HG02588 (cell line): ENCODE data around the gene FAIM2.
"Not testable (repeated sequence)": the region's sequence is repeated elsewhere in the genome, so short reads cannot be mapped to it uniquely, and the experiment has no call there.

Source experiments
- ATAC-seq: cut with Tn5 transposase; IDR thresholded peaks from one replicate; pipeline ENCODE4 v1.9.1; 2021; ENCODE audit warnings: mild to moderate bottlenecking, moderate library complexity; ENCODE audit not compliant: unreplicated experiment

Gene FAIM2

GRCh38 chr12:49882248-49882850 lies 21.4 kb downstream of the FAIM2 start:
- ATAC-seq: no peak

DNA sequence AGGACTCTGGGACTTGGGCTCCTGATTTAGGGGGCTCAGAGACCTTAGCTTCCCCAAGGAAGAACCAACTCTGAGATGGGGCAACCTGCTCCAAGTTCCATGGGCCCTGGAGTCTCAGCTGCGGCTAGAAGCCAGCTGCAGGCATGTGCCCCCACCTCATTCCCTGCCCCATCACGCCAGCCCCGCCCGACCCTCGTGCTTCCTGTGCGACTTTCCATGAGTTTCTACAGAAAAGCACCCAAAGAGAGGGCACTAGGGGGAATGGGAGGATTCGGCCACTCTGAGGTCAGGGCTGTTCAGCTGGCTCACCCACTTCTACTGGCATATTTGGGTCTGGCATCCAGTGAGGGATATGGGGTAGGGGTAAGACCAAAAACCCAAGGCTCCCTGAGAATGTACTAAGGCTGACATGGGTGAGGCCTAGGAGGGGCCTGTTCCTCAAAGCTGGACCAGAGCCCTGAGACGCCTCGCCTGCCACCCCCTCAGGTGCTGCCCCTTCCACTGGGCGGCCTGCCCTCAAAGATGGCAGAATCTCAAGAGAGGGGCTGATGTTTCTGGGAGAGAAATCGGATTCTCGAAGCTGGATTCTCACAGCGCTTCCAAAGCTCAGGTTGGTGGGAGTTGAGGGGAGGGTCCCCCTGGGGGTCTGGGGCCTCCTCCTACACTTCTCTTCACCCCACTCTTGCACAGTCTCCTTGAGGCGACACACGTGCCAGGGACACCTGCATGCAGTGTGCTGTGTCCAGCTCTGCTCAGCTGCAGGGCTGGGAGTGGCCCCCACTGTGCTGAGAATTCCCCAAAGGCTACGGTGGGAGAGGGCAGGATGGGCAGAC lies 22.1 kb downstream of the FAIM2 start:
- ATAC-seq: no peak

DNA sequence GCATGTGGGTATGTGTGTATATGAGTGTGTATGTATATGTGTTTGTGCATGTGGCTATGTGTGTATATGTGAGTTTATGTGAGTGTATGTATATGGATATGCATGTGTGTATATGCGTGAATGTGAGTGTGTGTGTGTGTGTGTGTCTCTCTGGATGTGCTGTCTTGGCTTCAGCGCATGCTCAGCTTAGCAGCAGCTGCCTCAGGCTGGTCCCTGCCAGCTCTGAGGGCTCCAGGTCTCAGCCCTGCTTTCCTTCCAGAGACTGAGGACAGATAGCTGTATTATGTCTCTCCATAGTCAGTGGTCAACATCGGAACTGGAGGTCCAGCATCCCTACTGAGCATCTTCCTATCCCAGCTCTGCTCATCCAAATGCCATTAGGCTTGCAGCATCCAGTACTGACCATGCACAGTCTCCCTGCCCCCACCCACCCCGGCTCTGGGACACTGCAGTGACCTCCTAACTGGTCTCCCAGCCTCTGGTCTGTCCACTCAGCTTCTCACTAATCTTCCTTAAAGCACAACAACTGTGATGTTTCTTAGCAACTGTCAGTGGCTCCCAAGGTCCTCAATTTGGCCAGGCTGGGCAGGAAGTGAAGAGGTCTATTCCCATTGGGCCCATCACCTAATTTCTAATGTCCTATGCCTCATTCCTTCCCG lies 22.8 kb downstream of the FAIM2 start:
- no peak for ATAC-seq

DNA sequence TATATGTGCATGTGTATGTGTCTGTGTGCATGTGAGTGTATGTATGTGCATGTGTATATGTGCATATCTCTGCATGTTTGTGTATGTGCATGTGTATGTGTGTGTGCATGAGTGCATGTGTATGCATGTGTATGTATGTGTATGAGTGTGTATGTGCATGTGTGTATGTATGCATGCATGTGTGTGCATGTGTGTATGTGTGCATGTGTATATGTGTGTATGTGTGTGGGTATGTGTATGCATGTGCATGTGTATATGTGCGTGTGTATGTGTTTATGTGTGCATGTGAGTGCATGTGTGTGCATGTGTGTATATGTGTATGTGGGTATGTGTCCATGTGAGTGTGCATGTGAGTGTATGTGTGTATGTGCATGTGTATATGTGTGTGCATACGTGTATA lies 24.6 kb downstream of the FAIM2 start:
- ATAC-seq: not testable (repeated sequence)

- ATAC-seq: no peak
These were observed 25.7 kb downstream of the FAIM2 start for GRCh38 chr12:49878021-49878420.

GRCh38 chr12:49877066-49877465 lies 26.6 kb downstream of the FAIM2 start:
- ATAC-seq: no peak

- no peak for ATAC-seq
These were observed 27.6 kb downstream of the FAIM2 start for GRCh38 chr12:49876070-49876469.

DNA sequence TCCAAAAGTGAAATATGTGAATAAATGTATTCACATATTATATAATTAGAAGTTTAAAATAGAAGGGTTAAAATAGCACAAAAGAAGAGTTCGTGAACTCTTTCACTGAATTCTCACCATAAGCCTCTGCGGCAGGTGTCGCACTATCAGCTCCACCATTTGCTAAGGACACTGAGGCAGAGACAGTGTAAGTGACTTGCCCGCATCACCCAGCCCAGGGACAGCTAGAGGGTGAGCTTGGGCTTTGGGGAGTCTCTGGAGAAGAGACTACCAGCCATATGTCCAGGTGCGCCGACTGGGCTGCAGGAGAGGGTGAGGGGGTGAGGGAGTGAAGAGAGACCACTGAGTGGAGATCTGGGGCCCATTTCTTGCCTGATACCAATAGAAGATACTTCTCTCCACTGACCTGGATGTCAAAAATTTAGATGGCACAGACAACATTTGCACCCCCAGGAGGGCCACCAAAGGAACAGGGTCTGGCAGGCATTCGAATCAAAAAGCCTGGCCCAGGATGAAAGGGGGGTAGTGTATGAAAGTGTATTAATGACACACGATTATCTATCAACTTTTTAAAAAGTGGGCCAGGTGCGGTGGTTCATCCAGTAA lies 28.5 kb downstream of the FAIM2 start:
- no peak for ATAC-seq

GRCh38 chr12:49874142-49874897 lies 29.4 kb downstream of the FAIM2 start:
- ATAC-seq: no peak

DNA sequence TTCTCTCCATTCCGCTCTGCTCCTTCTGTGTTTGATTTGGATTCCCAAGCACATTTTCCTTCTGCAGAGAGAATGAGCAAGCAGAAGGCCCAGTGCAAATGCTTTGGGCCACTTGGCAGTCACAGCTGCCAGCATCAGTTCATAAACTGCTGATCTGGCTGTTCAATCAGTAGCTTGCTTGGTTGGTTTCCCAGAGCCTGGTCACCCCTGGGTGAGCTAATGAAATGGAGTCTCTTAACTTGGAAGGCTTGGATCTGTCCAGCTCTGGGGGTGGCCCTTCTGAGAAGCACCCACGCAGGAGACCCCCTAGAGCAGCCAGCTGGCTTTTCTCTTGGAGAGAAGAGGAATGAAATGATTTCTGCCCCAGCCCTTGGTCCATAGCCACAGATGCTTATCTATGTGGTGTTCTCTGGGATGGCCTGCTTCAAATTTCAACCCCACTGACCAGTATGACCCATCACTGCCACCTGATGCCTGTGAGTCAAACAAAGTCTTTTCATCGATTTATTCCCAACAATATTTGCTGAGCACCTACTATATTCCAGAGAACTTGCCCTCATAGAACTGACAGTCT lies 30.3 kb downstream of the FAIM2 start:
- ATAC-seq: no peak

GRCh38 chr12:49872781-49873181 lies 30.9 kb downstream of the FAIM2 start:
- ATAC-seq: no peak

GRCh38 chr12:49872381-49872780 lies 31.3 kb downstream of the FAIM2 start:
- ATAC-seq: no peak

DNA sequence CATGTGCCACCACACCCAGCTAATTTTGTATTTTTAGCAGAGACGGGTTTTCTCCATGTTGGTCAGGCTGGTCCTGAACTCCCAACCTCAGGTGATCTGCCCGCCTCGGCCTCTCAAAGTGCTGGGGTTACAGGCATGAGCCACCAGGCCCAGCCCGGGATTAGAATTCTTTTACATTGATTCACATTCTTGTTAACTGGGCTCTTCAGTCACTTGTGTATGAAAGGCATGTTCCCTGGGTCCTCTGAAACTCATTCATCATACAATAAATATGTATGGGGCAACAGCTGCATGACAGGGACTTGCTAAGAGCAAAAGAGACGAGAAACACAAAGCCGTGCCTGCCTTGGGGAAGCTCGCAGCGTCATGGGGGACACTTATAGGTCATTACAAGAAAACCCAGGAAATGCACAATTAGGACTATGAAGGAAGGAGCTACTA lies 31.9 kb downstream of the FAIM2 start:
- ATAC-seq: not testable (repeated sequence)

DNA sequence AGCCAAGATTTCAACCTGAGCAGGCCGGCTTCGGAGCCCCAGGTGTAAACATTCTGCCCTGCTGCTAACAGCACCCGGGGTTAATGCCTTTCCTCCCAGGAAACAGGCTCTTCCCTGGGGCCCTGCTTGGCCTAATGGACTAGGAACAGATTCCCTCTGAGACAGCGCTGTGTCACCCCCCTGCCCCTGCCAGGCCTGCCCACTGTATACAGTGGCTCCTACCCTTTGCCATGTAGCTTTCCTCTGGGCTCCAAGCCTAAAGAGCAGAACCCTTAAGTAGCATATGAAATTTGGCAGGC lies 32.5 kb downstream of the FAIM2 start:
- ATAC-seq: no peak

DNA sequence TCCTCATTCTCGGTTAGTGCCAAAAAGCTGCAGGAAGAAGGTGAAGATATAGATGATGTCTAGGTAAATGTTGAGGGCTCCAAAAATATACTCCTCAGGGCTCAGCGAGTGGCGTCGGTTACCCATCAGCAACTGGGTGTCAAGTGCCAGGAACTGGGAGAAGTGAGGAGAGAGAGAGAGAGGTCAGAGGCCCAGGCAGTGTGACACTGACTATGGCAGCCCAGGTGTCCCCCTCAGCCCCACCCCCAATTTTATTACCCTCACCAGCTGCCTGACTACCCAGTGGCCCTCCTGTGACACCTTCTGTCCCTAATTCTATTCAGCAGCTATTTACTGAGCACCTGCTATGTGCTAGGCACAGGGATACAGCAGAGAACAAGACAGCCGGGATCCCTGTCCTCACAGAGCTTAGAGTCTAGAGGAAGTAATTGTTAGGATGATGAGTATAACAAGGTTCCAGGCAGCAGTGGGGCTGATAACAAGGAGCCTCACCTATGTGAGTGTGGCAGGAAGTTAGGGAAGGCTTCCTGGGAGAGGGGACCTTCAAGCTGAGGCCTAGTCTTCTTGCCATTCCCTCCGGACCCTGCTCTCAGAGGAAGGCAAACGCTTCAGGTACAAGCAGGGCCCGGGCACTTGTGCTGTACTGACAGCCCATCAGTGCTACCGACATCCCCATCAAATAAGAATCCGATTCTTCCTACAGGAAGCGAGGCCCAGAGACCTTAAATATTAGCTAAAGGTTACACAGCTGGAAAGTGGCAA lies 33.0 kb downstream of the FAIM2 start:
- no peak for ATAC-seq

GRCh38 chr12:49869816-49870500 lies 33.7 kb downstream of the FAIM2 start:
- ATAC-seq: no peak

DNA sequence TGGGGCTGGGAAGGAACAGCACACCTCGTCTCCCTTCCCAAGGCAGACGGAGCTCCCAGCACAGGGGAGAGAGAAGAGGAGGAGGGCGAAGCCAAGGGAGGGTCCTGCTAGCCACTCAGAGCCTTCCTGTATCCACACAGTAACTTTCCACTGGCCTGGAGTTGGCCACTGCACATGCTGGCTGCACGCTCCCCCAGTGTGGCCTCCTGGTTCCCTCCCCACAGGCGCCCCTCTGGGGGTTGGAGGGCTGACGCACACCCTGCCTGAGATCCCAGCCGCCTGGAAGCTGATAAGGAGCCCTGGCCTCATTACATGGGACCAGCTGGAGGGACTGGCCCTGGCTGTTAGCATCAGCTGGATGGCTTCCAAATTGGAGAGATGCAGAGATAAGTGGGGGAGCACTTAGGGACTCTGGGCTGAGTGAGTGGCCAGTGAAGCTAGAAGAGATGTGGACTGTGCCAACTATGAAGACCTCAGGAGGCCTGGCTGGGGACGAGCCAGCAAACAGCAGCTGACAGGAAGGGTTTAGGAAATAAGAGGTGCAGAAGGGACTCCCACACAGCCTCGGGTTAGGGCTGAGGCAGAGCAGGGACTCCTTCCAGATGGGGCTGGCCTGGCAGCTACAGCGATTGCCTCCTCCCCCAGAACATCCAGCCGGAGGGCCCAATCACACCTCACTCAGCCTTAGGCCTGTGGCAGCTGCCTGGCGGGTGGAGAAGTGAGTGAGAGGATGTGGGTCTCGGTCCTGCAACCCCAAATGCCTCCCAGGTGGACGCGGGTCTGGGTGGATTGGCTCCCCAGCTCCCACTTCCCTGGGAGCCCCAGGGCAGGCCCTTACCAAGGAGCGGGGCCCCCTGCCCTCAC lies 34.5 kb downstream of the FAIM2 start:
- no peak for ATAC-seq

DNA sequence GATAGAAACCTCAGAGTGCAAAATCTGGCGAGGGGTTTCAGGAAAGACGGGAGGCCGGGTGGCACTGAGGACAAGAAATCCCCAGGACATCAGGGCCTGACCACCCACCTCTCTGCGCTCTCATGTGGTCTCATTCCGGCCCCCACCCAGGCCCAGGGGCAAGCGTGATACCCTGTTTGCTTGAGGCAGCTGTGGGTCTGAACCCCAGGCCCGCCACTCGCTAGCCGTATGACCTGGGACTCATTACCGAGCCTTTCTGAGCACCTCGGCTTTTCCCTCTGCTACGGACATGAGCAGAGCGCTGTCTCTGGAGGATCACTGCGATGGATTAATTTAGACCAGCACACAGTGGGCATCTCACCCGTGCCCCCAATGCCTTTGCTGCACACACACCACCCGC lies 35.3 kb downstream of the FAIM2 start:
- no peak for ATAC-seq
